Body of pancreas (tissue), 4 donors: ENCODE data around the gene AMDHD2. TPM values are rescaled to one million over a fixed set of nuclear protein-coding genes. Genes with fewer than 3 reads are reported as not detected.

Experiments
- ATAC-seq: fragments of 150-250 bp; one replicate; pipeline ENCODE4 v1.9.1; 2016
- DNase-seq, 4 donors: peaks; one replicate each; pipeline ENCODE4 v3.0.0-alpha.2; 2019
- H3K27ac ChIP-seq, 4 donors: fragments of 200-600 bp; sonication (generic); 1 replicate in 3 of 4; 2 replicates in 1 of 4; pipeline versions ENCODE4 v1.5.1 to v1.6.1; 2016 to 2019; ENCODE audit warnings: mild to moderate bottlenecking in 1 of 4, mixed read lengths in 1 of 4, moderate library complexity in 1 of 4
- H3K27me3 ChIP-seq, 2 donors: fragments of 200-600 bp; sonication (generic); one replicate each; pipeline ENCODE4 v1.6.0; 2016; ENCODE audit warnings: mild to moderate bottlenecking in 1 of 2
- H3K36me3 ChIP-seq, 2 donors: fragments of 200-600 bp; sonication (generic); replicated peaks in 1 of 2; 2 replicates each; pipeline ENCODE4 v1.5.1; 2016; ENCODE audit warnings: low read depth in 2 of 2; ENCODE audit not compliant: insufficient read depth in 1 of 2
- H3K4me1 ChIP-seq: fragments of 200-600 bp; sonication (generic); one replicate; pipeline ENCODE4 v1.6.0; 2016
- H3K4me3 ChIP-seq, 2 donors: fragments of 200-600 bp; sonication (generic); 1 replicate in 1 of 2; 2 replicates in 1 of 2; pipeline ENCODE4 v1.5.1; 2016 to 2019
- H3K9me3 ChIP-seq, 3 donors: fragments of 200-600 bp; sonication (generic); 1 replicate in 2 of 3; 2 replicates in 1 of 3; pipeline ENCODE4 v1.5.1; 2016
- CTCF ChIP-seq, 7 experiments: fragments of 450-650 bp in 4 of 7; fragments of 200-600 bp in 3 of 7; sonication (generic) in 3 of 7; IDR thresholded peaks; one replicate each; pipeline ENCODE4 v1.5.1; 2016 to 2019; ENCODE audit warnings: antibody characterized with exemption in 7 of 7
- POLR2A ChIP-seq, 3 donors: fragments of 450-650 bp; IDR thresholded peaks; one replicate each; pipeline ENCODE4 v1.6.1; 2016; ENCODE audit warnings: antibody characterized with exemption in 3 of 3, mild to moderate bottlenecking in 2 of 3
- WGBS, 2 donors: methylation state at CpG; one replicate each; pipeline ENCODE4 v1.1.5; 2017; 5-methylcytosine and 5-hydroxymethylcytosine counted together
- intact Hi-C: fragments of 100-400 bp; cut with DNase I; formaldehyde crosslinking; loops from one replicate; pipeline ENCODE4 v1.15.1; 2023
- total RNA-seq, 2 donors: library from RNA; depleted of rRNA; stranded (reverse); fragments of >200 nt; gene quantifications; one replicate each; pipeline ENCODE4 v1.1.0, GENCODE V29; 2016

Gene AMDHD2
- 10 to 100 TPM; 13.7 to 33.6 TPM for total RNA-seq

GRCh38 chr16:2520097-2520783 is at the start of gene AMDHD2:
AMDHD2 (plus strand) TSS chr16:2520371; CDS start chr16:2520459, 88 bp downstream.
- WGBS, 2 donors: 1% methylated on average over 42 of the region's 83 CpGs; no CpG with 5 or more reads in 1 of the 2 donors
- peaks cover 58% of the 10 kb centered on the region for H3K4me1 ChIP-seq
- H3K4me3 ChIP-seq: peak within 1 kb of the TSS; percentile 1 to 28
- H3K27ac ChIP-seq: peak within 1 kb of the TSS; percentile 18 to 97 (median 60)
- DNase-seq (peak; percentile 87 to 93 (median 91)), ATAC-seq (peak; percentile 67)
- H3K27me3 ChIP-seq: no peaks in the 10 kb centered on the region
- peaks cover 0 to 1% of the 10 kb centered on the region in 2 donors for H3K36me3 ChIP-seq
- no peaks in the 10 kb centered on the region for H3K9me3 ChIP-seq
- no peak for TF ChIP-seq CTCF (IDR thresholded peaks at IDR 0.05)
- peak; percentile 19 to 52 (median 34) for TF ChIP-seq POLR2A (IDR thresholded peaks at IDR 0.05)
- intact Hi-C loops: no loop called here

- Histone ChIP-seq H3K4me1 (peaks cover 60% of the 10 kb centered on the region), H3K36me3 (no peaks in the 10 kb centered on the region), H3K9me3 (no peaks in the 10 kb centered on the region), H3K27ac (no peak overlapping the region), H3K27me3 (no peaks in the 10 kb centered on the region), H3K4me3 (no peak overlapping the region)
- TF ChIP-seq CTCF (IDR thresholded peaks at IDR 0.05) (no peak), POLR2A (IDR thresholded peaks at IDR 0.05) (no peak)
- intact Hi-C loops: no loop called here
- DNase-seq (no peak), ATAC-seq (no peak)
- WGBS, 2 donors: 55 to 68% methylated on average over 3 to 9 of the region's 9 CpGs
Observed at GRCh38 chr16:2470603-2471015, 49.6 kb upstream of the AMDHD2 start.

- intact Hi-C loops: no loop called here
- no peaks in the 10 kb centered on the region for H3K27me3 ChIP-seq
- no peak for DNase-seq
- H3K4me1 ChIP-seq: peaks cover 65% of the 10 kb centered on the region
- WGBS, 2 donors: 2% methylated on average over 41 of the region's 59 CpGs; no CpG with 5 or more reads in 1 of the 2 donors
- no peak for ATAC-seq
- H3K4me3 ChIP-seq: no peak within 1 kb of the TSS
- H3K27ac ChIP-seq: no peak within 1 kb of the TSS
- no peaks in the 10 kb centered on the region for H3K36me3 ChIP-seq
- H3K9me3 ChIP-seq: no peaks in the 10 kb centered on the region
- TF ChIP-seq POLR2A (IDR thresholded peaks at IDR 0.05): no peak
- no peak for TF ChIP-seq CTCF (IDR thresholded peaks at IDR 0.05)
Observed at GRCh38 chr16:2471016-2471652, 49.0 kb upstream of the AMDHD2 start, which contains the start of gene NTN3. NTN3 (plus strand) TSS chr16:2471297; CDS start chr16:2471702, 405 bp downstream.

- no peak for DNase-seq
- WGBS, 2 donors: 51 to 75% methylated on average over 4 to 61 of the region's 61 CpGs
- TF ChIP-seq CTCF (IDR thresholded peaks at IDR 0.05) (no peak), POLR2A (IDR thresholded peaks at IDR 0.05) (no peak)
- intact Hi-C loops: no loop called here
- Histone ChIP-seq H3K4me3 (no peak overlapping the region), H3K9me3 (no peaks in the 10 kb centered on the region), H3K4me1 (peaks cover 73% of the 10 kb centered on the region), H3K27me3 (no peaks in the 10 kb centered on the region), H3K36me3 (no peaks in the 10 kb centered on the region), H3K27ac (no peak overlapping the region)
- no peak for ATAC-seq
Observed at GRCh38 chr16:2471653-2472487, 48.3 kb upstream of the AMDHD2 start.
